Measurements from ENCODE around the gene MLLT1. TPM values are rescaled to one million over a fixed set of nuclear protein-coding genes. Genes with fewer than 3 reads are reported as not detected.

The MLLT1 gene
- total RNA-seq, 1 donor from 2014 or later, result 8.6 TPM

- FAIRE-seq (no peak), DNase-seq (ENCODE audit: low spot score in 2 of 2) (peak; percentile 15 to 36)
Measured at GRCh38 chr19:6213696-6214641, 65.8 kb downstream of the MLLT1 start.

- DNase-seq (ENCODE audit: low spot score in 2 of 2) (peak in 1 of 2 donors; percentile 16), FAIRE-seq (no peak)
Measured at GRCh38 chr19:6213266-6213595, 66.5 kb downstream of the MLLT1 start.

- DNase-seq (ENCODE audit: low spot score in 2 of 2) (peak; percentile 12 to 29), FAIRE-seq (no peak)
Measured at GRCh38 chr19:6212403-6213265, 67.1 kb downstream of the MLLT1 start.

- DNase-seq (ENCODE audit: low spot score in 2 of 2), result peak; percentile 12 to 17
- no peak for FAIRE-seq
Measured at GRCh38 chr19:6211632-6212402, 68.0 kb downstream of the MLLT1 start.

- DNase-seq (ENCODE audit: low spot score in 2 of 2), result peak; percentile 22 to 26
- FAIRE-seq, result no peak
Measured at GRCh38 chr19:6210721-6211600, 68.8 kb downstream of the MLLT1 start.

GRCh38 chr19:6210091-6210490, 69.7 kb downstream of the MLLT1 start:
- FAIRE-seq (no peak), DNase-seq (ENCODE audit: low spot score in 2 of 2) (no peak)

- FAIRE-seq (no peak), DNase-seq (ENCODE audit: low spot score in 2 of 2) (no peak)
Measured at GRCh38 chr19:6209680-6210079, 70.1 kb downstream of the MLLT1 start.

GRCh38 chr19:6209233-6209632, 70.5 kb downstream of the MLLT1 start:
- FAIRE-seq (no peak), DNase-seq (ENCODE audit: low spot score in 2 of 2) (no peak)

GRCh38 chr19:6204866-6205723, 74.7 kb downstream of the MLLT1 start:
- DNase-seq (ENCODE audit: low spot score in 2 of 2) (no peak), FAIRE-seq (no peak)

GRCh38 chr19:6204212-6204611, 75.6 kb downstream of the MLLT1 start:
- no peak for FAIRE-seq
- no peak for DNase-seq (ENCODE audit: low spot score in 2 of 2)

- no peak for FAIRE-seq
- peak; percentile 94 to 99 for DNase-seq (ENCODE audit: low spot score in 2 of 2)
Measured at GRCh38 chr19:6199240-6199994, 80.4 kb downstream of the MLLT1 start.

GRCh38 chr19:6198896-6199239, 80.9 kb downstream of the MLLT1 start:
- FAIRE-seq (no peak), DNase-seq (ENCODE audit: low spot score in 2 of 2) (no peak)

GRCh38 chr19:6196361-6196760, 83.4 kb downstream of the MLLT1 start:
- FAIRE-seq, result no peak
- DNase-seq (ENCODE audit: low spot score in 2 of 2), result no peak

- DNase-seq (ENCODE audit: low spot score in 2 of 2) (no peak), FAIRE-seq (no peak)
Measured at GRCh38 chr19:6188811-6189210, 91.0 kb downstream of the MLLT1 start.

- FAIRE-seq (no peak), DNase-seq (ENCODE audit: low spot score in 2 of 2) (no peak)
Measured at GRCh38 chr19:6187374-6187773, 92.4 kb downstream of the MLLT1 start.

- DNase-seq (ENCODE audit: low spot score in 2 of 2) (no peak), FAIRE-seq (no peak)
Measured at GRCh38 chr19:6185835-6186834, 93.6 kb downstream of the MLLT1 start.

Measured in frontal cortex (tissue), 4 donors.